Activated CD4-positive, alpha-beta T cell treated with anti-CD3 and anti-CD28 coated beads for 48 hours (primary cell): ENCODE results near the gene PROX2.

Experiments
- DNase-seq: peaks from one replicate; pipeline ENCODE4 v3.0.0-alpha.2; 2020

PROX2 gene

DNA sequence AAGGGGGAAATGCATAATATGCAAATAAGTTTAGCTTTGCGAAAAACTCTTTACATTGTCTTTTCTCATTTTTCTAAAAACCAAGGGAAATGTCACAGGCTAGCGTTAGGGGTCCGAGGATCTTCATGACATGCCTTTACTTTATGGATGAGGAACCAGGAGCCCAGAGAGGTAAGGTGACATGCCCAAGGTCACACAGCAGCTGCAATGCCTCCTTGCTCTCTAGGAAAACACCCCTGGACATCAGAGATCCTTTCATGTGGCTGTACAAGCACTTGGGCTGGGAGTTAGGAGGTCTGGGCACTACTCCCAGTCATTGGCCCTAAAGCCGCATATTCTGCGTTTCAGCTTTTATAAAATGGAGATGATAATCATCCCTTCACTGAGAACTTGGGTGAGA, 741 bp downstream of the PROX2 start:
- DNase-seq, result no peak

DNA sequence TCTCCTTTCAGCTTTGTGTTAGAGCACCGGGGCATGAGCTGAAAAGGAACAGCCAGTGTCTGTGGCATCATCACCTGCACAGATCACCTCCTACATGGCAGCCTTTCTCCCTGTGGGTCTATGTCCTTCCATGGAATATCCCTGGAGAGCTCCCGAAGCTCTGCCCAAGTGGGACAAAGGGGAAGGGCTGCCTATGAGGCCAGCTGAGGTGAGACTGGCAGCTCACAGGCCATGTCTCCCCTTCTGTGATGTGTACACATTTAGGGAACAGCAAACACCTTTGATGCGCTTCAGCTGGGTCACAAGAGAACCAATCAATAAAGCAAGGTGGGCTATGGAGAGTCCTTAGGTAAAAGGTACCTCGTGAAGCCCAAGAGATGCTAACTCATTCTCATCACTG, 4.1 kb downstream of the PROX2 start:
- no peak for DNase-seq

GRCh38 chr14:74868739-74869138, 7.2 kb downstream of the PROX2 start:
- DNase-seq, result no peak

DNA sequence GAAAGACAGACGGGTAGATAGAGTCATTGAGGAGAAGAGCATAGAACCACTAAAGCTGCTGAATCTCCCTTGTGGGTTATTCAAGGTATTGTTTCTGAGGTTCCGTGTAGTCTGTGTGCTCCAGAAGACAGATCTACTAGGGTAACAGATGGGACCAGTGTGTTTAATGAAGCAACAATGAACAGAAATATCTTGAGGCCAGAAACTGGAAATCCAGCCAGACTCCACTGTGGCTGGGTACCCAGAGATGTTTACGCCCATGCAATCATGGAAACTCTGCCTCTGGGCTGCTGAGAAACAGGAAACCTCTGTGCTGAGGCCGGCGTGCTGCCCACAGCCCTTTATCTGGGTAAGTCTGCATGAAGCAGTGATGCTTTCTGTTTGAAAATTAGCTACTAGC, 8.3 kb downstream of the PROX2 start:
- peak; percentile 69 for DNase-seq

- DNase-seq, result no peak
These were observed 9.1 kb downstream of the PROX2 start for GRCh38 chr14:74866708-74867389.

DNA sequence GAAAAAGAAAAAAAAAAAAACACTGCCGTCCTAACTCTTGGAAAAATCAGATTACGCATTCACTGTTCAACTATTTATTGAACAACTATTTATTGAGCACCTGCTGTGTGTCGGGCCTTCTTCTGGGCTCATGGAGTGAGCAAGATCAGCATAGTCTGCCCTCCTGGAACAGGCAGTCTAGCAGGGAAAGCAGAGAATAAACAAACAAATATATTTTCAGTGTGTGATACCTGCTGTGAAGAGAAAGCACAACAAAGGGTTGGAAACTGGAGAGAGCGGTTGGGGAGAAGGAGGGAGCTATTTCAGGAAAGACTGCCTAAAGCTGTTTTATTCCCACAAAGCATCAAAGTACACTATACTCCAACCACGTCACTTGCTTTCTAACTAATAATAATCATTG, 10.8 kb downstream of the PROX2 start:
- no peak for DNase-seq

DNA sequence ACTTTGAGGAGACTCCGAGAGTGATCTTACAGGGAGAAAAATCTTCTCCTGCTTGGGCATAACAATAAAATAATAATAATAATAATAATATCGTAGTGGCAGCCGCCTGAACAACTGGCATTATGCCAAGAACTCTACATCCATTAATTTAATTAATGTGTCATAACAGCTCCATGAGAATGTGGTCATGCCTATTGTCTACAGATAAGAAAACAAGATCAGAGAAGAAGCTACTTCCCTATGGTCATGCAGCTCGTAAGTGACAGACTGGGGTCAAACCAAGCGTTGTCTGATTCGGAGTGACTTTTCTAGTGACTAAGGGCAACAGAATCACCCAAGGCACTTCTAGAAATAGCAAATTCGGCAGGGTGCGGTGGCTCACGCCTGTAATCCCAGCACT, 11.7 kb downstream of the PROX2 start:
- DNase-seq, result no peak

- no peak for DNase-seq
These were observed 12.7 kb downstream of the PROX2 start for GRCh38 chr14:74863274-74863673.

DNA sequence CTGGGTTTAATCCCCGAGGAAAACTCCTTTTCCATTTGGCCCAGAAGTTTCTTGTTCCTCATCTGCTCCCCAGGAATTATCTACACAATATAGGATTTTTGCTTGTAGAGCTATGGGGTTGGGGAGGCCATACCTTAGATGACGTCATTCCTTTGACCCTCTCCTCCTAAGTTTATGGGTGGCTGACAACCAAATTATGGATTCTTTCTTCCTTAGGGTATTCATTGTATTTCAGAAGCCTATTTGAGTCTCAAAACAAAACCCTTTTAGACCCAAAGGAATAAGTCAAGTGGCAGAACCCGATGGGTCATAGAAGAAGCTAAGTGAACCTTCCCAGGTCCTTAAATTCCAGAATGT, 14.2 kb downstream of the PROX2 start:
- no peak for DNase-seq

GRCh38 chr14:74860899-74861733, 14.8 kb downstream of the PROX2 start:
- DNase-seq, result peak; percentile 95

GRCh38 chr14:74859757-74860552, 16.0 kb downstream of the PROX2 start:
- no peak for DNase-seq

DNA sequence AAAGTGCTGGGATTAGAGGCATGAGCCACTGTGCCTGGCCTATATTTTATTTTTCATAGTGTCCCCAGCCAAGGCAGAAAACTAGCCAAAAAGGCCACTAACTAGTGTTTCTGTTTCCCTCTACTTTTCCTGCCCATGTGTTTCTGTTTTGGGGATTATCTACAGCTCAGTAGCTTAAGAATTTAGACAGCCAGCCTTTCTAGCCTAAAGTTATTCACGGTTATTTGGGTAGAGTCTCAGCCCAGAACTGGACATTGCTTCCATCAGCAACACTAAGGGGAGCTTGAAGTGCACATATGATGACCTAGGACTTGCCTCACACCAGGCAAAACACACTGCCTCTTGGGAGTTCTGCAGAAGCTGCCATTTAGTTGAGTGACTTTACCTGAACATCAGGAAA, 17.9 kb downstream of the PROX2 start:
- no peak for DNase-seq

DNA sequence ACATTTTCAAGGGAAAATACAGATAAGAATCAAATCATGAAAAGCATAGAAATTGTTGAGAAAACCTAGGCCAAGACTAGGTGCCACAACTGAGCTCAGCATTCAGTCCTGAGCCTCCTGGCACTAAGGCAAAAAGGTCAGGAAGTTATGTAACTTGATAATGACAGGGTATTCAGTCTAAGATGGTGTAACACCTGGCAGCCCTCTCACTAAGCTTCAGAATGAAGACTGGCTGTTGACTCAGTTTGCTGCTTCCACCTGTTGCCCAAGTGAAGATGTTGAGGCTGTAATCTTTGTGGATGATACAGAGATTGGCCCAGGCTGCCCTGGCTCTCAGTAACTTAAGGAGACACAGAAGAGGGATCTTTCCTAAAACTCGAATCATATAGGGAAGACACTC, 19.6 kb downstream of the PROX2 start:
- DNase-seq, result no peak

DNA sequence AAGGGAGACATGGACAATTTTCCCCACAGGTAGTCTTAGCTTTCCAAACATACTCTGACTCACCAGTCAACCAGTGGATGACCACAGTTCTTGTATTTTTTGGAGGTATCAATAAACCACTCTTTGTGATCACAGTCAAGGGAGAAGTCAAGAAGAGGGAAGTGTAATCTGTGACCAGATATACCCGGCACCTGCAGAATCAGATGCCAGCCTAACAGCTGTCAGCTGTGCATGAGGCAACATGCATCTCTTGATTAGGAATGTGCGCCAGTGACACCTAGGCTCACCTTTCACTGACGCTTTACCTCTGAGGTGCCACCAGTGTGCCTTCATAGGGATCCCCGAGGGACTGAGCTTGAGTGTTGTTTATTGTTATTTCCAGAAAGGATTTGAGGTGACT, 20.0 kb downstream of the PROX2 start:
- no peak for DNase-seq

DNA sequence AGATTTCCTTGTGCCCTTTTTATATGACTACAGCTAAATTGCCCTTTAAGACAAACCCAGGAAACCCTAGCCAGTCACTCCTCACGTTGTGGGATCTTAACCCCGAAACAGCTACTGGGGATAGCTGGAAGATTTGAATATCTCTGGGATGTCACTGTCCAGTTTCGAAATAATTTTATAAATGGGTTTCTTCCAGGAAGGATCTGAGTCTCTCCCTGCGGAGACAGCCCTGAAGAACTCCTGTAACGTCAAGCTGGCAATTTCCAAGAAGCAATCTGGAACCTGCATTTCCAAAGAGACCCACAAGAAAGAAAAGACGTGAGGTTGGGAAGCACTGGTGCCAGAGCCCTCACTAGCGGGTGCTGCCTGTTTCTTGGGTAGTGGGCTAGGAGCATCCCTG, 20.9 kb downstream of the PROX2 start:
- DNase-seq, result no peak

DNA sequence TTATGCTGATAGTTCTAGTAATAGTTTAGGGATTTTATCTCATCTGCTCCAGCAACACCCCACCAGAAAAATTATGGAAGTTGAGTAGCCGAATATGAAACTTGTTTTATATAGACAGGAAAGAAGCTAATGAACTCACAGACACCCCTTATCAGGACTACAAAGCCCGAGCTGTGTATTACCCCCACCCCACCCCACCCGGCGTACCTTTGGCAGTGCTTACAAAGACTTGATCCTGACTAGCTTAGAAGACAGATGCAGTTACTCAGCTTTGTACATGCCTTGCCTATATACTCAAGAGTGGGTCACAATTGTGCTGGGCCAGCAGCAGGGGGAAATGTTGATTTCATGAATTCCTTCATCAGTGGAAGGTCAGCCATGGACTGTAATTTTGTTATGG, 22.4 kb downstream of the PROX2 start:
- no peak for DNase-seq

DNA sequence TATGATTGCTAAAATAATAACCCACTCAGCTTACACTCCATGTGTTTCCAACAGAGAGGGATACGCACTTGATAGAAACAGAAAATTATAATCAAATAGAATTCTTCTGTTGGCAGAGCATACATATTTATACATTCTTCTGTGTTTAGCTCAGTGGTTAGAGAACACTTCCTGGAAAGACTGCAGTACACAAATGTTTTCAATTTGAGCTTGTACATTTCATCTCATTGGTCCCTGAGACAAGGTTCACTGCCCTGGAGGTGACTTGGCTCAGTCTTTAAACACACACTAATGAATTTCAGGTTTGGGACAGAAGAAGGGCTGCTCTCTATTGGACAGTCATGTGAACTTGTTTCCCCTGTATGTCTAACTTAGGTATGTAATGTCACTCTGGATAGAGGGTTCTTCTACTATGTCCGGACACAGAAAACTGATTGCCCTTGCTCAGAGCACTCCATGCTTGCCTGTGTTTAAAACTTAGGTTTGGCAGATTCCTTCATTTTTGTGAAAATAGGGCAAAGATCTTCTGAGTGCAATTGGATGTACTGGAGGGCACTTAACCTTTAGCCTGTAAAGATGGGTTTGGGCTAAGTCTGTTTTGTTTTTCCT, 22.9 kb downstream of the PROX2 start:
- DNase-seq, result no peak

- DNase-seq, result no peak
These were observed 27.2 kb downstream of the PROX2 start for GRCh38 chr14:74848768-74849167.

- no peak for DNase-seq
These were observed 28.8 kb downstream of the PROX2 start for GRCh38 chr14:74846968-74847665.

DNA sequence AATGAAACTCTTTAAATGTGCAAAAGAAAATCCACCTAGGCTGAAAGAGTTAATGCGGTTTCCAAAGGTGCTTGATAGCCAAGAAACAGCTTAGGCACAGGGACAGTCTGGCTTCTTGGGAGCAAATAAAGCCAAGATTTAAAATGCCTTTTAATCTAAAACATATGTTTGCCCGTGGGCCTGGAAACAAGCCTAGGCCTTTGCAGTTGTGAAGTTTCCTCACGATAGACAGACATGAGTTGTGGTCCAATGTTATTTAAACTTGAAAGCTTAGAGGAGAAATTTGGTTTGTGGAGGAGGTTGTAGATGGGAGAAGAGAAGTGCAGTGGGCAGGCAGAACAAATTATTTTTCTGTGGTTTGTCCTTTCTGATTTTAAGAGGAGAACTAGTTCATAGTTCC, 29.8 kb downstream of the PROX2 start:
- DNase-seq, result no peak

DNA sequence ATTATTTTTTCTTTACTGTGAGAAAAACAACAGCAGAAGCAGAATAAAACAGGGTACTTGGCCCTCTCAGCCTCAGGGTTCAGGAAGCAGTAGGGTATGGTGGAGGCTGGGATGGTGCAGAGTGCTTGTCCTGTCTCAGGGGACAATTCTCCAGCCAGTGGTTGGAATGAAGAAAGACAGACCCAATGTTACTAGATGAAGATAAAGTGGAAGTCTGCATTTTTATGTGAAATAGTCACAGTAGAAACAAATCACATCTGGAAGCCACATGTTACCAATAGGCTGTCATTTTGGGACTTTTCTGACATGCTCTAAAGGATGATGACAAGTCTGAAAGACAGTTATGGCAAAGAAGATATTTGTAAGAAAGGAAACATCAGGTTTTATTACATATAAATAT, 32.3 kb downstream of the PROX2 start:
- no peak for DNase-seq
